ENCODE results near the gene CES2. TPM values are rescaled to one million over a fixed set of nuclear protein-coding genes. Genes with fewer than 3 reads are reported as not detected.

CES2 gene
- total and polyA plus RNA-seq, 7 donors, result 21.8 to 163 (median 25.5) TPM

DNA sequence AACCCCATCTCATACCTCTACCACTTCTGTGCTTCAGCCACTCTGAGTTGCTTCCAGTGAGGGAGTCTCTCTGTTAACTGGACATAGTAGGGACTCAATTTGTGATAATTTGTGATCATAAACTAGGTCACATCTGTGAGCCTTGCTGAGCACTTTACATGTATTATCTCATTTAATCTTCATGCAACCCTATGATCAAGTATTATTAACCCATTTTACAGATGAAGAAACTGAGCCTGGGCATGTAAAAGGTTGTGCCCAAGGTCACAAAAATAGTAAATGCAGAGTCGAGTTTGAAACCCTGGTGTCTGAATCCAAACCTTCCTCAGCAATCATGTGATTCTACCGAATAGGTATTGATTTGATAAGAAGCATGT, 36.4 kb upstream of the CES2 start:
- Histone ChIP-seq H3K4me3 (no peak overlapping the region), H3K27ac (peak overlapping the region; percentile 84 to 96 (median 90)), H3K4me1 (peaks cover 0 to 69% (median 65%) of the 10 kb centered on the region in 4 donors), H3K27me3 (no peaks in the 10 kb centered on the region), H3K9me3 (no peaks in the 10 kb centered on the region), H3K36me3 (no peaks in the 10 kb centered on the region)
- TF ChIP-seq POLR2A (IDR thresholded peaks at IDR 0.05) (no peak), POLR2AphosphoS5 (IDR thresholded peaks at IDR 0.05) (no peak), EP300 (IDR thresholded peaks at IDR 0.05) (no peak), CTCF (IDR thresholded peaks at IDR 0.05) (no peak)
- whole genome bisulfite sequencing, 2 donors, result 80 to 84% methylated on average over 2 of the region's 2 CpGs
- DNase-seq, result no peak
- intact Hi-C loops (cut with DNase I), result loop anchor here (1.0 to 10.0 kb wide), 2 partner anchors 26 to 256 kb away; partner anchors contain the start of genes B3GNT9, FBXL8, RRAD and TRADD

DNA sequence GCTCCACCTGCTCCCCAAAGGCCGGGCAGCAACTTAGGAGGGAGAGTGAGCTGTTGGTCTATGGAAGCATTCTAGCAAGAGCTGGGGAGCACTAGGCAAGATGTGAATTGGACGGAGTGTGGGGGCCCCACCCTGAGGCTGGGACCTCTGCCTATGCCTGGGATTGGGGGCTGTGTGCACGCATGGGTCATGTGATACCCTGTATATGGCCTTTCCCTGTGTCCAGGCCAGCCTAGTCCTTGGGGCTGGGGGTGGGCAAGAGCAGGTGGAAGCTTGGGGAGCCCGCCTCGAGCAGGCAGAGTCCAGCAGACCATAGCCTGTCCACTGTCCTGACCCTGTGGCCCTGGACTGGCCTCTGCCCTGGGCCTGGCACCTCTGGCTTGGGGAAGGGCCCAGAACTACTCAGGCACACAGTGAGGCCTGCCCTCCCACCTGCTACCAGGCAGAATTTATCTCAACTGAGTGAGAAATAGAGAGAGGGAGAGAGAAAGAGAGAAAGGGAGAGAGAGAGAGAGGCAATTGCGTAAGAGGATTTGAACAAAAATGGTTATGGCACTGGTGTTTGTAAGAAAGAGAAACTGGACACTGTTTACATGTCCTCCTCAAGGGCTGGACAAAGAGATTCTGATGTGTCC, 35.9 kb upstream of the CES2 start:
- Histone ChIP-seq H3K4me3 (no peak overlapping the region), H3K9me3 (no peaks in the 10 kb centered on the region), H3K36me3 (no peaks in the 10 kb centered on the region), H3K4me1 (peaks cover 0 to 74% (median 70%) of the 10 kb centered on the region in 4 donors), H3K27me3 (no peaks in the 10 kb centered on the region), H3K27ac (peak overlapping the region; percentile 84 to 96 (median 90))
- DNase-seq, result no peak
- intact Hi-C loops (cut with DNase I), result loop anchor here (10.0 kb wide), 1 partner anchor 255 kb away; the partner anchor contains the start of genes B3GNT9, FBXL8 and TRADD
- peak in 1 of 4 donors; percentile 11 for TF ChIP-seq EP300 (IDR thresholded peaks at IDR 0.05)
- no peak for TF ChIP-seq POLR2A (IDR thresholded peaks at IDR 0.05)
- peak in 3 of 4 donors; percentile 49 to 71 (median 64) for TF ChIP-seq POLR2AphosphoS5 (IDR thresholded peaks at IDR 0.05)
- WGBS, 2 donors, result 86 to 90% methylated on average over 6 of the region's 6 CpGs

GRCh38 chr16:66899945-66900710, 35.2 kb upstream of the CES2 start:
- no peak overlapping the region for H3K4me3 ChIP-seq
- H3K4me1 ChIP-seq, result peaks cover 0 to 81% (median 77%) of the 10 kb centered on the region in 4 donors
- peak overlapping the region; percentile 84 to 96 (median 90) for H3K27ac ChIP-seq
- intact Hi-C loops (cut with DNase I), result loop anchor here (10.0 kb wide), 1 partner anchor 255 kb away; the partner anchor contains the start of genes B3GNT9, FBXL8 and TRADD
- peak; percentile 93 for DNase-seq
- no peaks in the 10 kb centered on the region for H3K27me3 ChIP-seq
- no peaks in the 10 kb centered on the region for H3K36me3 ChIP-seq
- 29 to 48% methylated on average over 9 of the region's 9 CpGs for WGBS, 2 donors
- TF ChIP-seq EP300 (IDR thresholded peaks at IDR 0.05) (peak in 2 of 4 donors; percentile 6 to 72), CTCF (IDR thresholded peaks at IDR 0.05) (no peak), POLR2AphosphoS5 (IDR thresholded peaks at IDR 0.05) (peak; percentile 3 to 76 (median 63))
- no peaks in the 10 kb centered on the region for H3K9me3 ChIP-seq

GRCh38 chr16:66900721-66901441, 34.4 kb upstream of the CES2 start:
- 15 to 52% methylated on average over 7 of the region's 7 CpGs for WGBS, 2 donors
- DNase-seq, result no peak

More at GRCh38 chr16:66900721-66901441, 34.4 kb upstream of the CES2 start:
- Histone ChIP-seq H3K27ac (peak overlapping the region; percentile 84 to 96 (median 90)), H3K9me3 (no peaks in the 10 kb centered on the region), H3K36me3 (no peaks in the 10 kb centered on the region), H3K4me3 (no peak overlapping the region), H3K4me1 (peaks cover 0 to 83% (median 81%) of the 10 kb centered on the region in 4 donors), H3K27me3 (no peaks in the 10 kb centered on the region)
- intact Hi-C loops (cut with DNase I), result no loop called here
- TF ChIP-seq EP300 (IDR thresholded peaks at IDR 0.05), result peak in 1 of 4 donors; percentile 62
- peak in 2 of 4 donors; percentile 35 to 62 for TF ChIP-seq POLR2AphosphoS5 (IDR thresholded peaks at IDR 0.05)
- no peak for TF ChIP-seq POLR2A (IDR thresholded peaks at IDR 0.05)
- TF ChIP-seq CTCF (IDR thresholded peaks at IDR 0.05), result no peak

Data from sigmoid colon (tissue), 7 donors.